NCI-H187 (cell line): ENCODE results near the gene SH3PXD2A.

Source experiments
- DNase-seq, 2 experiments: peaks; one replicate each; lab custom pipeline; 2025; lab: John Stamatoyannopoulos, UW

Gene SH3PXD2A

GRCh38 chr10:103544657-103545310, 310.6 kb downstream of the SH3PXD2A start:
- DNase-seq, result no peak
